ENCODE data around the gene THBS2.
"Not testable (repeated sequence)": the region's sequence is repeated elsewhere in the genome, so short reads cannot be mapped to it uniquely, and the experiment has no call there.

The THBS2 gene

DNA sequence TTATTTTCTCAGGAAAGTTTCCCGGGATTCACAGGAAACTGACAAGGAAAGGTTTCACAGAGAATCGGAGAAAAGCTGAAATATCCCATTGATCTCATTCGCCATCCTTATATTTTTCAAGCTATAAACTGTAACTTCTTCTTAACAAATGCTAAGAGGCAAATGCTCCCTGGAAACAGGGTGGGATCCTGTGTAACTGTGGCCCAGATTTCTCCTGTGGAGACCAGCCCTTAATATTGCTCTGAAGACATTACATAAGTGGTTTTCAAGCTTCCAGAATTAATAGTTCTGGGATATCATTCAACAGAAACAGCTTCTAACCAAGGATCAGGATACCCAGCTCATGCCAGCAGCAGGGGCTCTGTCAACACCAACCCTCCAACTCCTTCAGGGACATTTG lies 69.2 kb downstream of the THBS2 start:
- DNase-seq (ENCODE audit: low read depth in 3 of 3): no peak

DNA sequence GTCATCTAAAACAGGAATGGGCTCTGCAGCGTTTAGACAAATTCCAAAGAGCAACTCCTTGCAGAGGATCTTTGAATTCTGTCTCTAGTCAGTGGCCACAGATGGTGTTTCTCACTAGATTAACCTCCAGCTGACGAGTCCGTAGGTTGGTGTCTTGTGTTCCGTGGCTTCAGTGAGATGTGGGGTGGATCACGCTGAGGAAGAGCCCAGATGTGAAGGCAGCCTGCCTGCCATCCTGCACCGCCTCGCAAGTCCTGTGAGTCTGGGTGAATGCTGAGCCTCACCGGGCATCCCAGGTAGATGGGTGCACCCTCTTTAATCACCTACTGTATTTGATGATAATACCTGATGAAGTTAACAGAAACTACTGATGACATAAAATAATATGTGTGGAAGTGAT lies 70.4 kb downstream of the THBS2 start:
- no peak for DNase-seq (ENCODE audit: low read depth in 3 of 3)

DNA sequence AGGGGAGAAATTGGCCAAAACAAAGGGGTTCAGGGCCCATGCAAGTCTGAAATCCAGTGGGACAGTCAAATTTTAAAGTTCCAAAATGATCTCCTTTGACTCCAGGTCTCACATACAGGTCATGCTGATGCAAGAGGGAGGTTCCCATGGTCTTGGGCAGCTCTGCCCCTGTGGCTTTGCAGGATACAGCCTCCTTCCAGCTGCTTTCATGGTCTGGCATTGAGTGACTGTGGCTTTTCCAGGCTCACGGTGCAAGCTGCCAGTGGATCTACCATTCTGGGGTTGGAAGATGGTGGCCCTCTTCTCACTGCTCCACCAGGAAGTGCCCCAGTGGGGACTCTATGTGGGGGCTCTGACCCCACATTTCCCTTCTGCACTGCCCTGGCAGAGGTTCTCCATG lies 73.8 kb downstream of the THBS2 start:
- not testable (repeated sequence) for DNase-seq (ENCODE audit: low read depth in 3 of 3)

GRCh38 chr6:169177516-169178166 lies 76.0 kb downstream of the THBS2 start:
- no peak for DNase-seq (ENCODE audit: low read depth in 3 of 3)

- DNase-seq (ENCODE audit: low read depth in 3 of 3): no peak
Observed at GRCh38 chr6:169176361-169176991, 77.2 kb downstream of the THBS2 start.

GRCh38 chr6:169175360-169175887 lies 78.2 kb downstream of the THBS2 start:
- no peak for DNase-seq (ENCODE audit: low read depth in 3 of 3)

DNA sequence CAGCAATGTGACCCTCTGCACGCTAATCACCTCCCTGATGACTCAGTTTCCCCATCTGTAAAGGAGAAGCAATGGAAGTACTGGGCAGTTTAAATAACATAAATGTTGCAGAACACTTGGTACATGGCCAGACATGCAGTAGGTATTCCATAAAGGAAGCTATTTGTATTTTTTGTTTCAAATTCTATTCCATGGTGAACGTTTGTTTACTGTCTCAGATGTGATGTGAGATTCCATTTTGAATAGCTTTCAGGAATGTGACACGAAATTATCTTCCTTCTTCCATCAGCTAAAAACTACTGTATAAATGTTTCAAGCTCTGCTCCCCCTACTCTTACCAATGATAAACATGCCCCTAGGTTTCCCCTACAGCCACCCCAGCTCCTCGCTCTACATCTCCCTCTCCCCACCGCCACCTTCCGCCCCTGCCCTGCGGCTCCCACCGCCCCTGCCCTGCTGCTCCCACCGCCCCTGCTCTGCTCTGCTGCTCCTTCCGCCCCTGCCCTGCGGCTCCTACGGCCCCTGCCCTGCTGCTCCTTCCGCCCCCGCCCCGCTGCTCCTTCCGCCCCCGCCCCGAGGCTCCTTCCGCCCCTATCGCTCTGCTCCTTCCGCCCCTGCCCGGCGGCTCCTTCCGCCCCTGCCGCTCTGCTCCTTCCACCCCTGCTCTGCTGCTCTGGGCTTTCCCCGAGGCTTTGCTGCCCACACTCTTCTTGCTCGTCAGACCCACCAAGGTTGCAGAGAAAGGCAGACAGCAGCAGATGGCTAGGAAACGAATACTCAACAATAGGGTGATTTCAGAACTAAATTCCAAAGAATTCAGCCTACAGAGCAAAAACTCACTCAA lies 78.9 kb downstream of the THBS2 start:
- no peak for DNase-seq (ENCODE audit: low read depth in 3 of 3)

DNA sequence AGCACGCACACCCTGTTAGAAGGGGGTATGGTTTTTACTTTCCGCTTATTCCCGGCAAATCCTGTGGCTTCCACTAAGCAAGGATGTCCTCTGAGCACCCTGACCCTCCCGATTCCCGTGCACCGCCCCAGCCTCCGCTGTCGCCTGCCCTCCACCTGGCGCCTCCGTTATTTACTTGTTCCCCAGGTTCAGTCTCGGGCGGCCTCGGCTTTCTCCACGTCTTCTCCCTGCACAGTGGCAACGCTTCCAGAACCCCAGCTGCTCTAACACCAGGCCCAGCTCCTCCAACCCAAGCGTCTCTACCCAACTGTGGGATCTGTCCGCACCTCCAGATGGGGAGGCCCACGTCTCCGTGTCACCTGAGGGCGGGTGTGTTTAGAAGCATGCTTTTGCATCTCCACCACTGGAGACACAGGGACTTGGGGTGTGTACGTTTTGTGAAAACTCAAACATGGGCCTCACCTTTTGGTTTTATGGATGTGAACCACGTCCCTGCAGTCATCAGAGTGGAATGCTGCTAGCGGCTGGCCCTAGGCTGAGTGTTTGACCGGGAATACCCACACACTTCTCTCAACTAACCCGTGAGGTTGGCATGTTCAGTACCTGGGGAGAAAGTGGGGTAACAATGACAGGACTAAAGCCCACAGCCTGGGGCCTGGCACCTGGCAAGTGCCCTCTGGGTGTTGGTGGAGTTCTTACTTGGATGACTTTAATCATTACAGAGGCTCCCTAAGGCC lies 79.9 kb downstream of the THBS2 start:
- no peak for DNase-seq (ENCODE audit: low read depth in 3 of 3)

DNA sequence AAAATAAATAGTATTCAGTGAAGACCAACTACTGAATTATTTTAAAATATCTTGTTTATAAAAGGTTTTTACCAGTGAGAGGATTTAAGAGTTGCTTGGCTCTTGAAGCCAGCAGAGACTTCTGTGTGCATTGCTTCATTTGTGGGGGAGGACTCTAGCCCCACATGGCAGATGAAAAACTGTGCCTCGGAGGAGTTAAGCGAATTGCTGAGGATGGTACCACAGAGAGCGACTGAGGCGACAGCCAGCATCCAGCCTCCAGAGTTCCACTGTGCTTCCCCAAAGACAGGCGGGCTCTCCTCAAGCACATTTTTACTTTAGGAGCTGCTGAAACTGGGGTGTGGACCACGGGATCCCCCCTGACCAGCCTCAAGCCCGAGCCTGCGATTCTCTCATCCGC lies 80.7 kb downstream of the THBS2 start:
- DNase-seq (ENCODE audit: low read depth in 3 of 3): no peak

- DNase-seq (ENCODE audit: low read depth in 3 of 3): no peak
Observed at GRCh38 chr6:169172456-169172855, 81.2 kb downstream of the THBS2 start.

DNA sequence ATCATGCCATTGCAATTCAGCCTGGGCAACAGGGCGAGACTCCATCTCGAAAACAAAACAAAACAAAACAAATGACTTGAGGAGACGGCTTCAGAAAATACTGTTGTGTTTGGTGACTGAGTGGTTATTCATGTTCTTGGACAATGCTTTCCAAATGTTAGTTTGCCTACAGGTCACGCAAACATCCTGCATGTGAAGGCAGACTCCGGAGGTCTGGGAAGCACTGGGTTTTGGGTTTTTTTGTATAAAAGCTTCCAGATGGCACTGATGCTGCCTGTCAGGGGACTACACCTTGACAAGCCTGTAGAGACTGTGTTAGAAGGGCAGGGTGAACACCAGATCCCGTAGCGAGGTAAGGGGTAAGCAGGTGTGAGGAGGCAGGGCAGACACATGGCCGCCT lies 81.7 kb downstream of the THBS2 start:
- DNase-seq (ENCODE audit: low read depth in 3 of 3): no peak

DNA sequence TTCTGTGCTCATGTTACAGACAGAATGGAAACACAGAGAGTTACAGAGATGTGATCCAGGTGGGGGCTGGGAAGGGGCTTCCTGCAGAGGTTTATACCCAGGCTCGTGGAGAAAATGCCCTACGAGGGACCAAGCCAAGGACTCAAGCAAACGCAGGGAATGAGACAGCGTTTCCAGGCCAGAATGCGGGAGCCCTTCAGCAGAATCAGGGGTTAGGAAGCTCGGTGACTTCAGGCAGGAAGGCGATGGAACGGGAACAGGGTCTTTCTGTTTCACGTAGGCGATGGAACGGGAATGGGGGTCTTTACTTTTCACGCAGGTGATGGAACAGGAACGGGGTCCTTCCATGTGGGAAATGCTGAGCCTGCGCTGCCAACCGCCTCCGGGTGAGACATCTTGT lies 82.6 kb downstream of the THBS2 start:
- no peak for DNase-seq (ENCODE audit: low read depth in 3 of 3)

DNA sequence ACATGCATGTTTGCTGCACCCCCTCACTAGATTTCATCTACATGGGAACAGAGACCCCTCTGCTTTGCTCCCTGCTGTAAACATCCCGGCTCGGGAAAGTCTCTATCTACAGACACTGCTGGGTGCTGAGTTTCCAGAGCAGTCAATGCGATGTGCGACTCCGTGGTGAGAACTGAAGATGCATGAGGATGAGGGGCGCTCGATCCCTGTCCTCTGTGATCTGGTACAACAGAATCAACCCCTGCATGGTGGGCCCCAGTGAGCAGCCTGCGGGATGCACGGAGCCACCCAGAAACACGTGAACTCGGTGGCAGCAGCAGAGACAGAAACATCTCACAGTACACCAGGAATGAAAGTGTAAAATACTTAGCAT lies 83.1 kb downstream of the THBS2 start:
- no peak for DNase-seq (ENCODE audit: low read depth in 3 of 3)

GRCh38 chr6:169169941-169170582 lies 83.6 kb downstream of the THBS2 start:
- DNase-seq (ENCODE audit: low read depth in 3 of 3): no peak

GRCh38 chr6:169169375-169169774 lies 84.3 kb downstream of the THBS2 start:
- no peak for DNase-seq (ENCODE audit: low read depth in 3 of 3)

GRCh38 chr6:169168706-169169105 lies 84.9 kb downstream of the THBS2 start:
- no peak for DNase-seq (ENCODE audit: low read depth in 3 of 3)

DNA sequence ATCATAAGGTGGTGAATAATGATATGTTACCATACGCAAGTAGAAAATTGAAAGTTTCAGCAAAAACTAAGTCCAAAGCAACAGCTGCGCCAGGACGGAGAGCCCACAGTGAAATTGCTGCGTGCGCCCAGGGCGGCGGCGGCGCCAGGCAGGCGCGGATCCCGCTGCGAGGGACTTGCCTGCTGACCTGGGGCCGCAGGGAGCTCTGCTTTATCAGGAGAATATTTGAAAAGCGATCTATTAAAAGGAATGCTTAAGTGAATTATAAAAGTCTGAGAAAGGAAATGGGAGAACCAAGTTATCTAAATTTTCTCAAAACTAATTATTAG lies 85.4 kb downstream of the THBS2 start:
- DNase-seq (ENCODE audit: low read depth in 3 of 3): no peak

- no peak for DNase-seq (ENCODE audit: low read depth in 3 of 3)
Observed at GRCh38 chr6:169167581-169168301, 85.9 kb downstream of the THBS2 start.

DNA sequence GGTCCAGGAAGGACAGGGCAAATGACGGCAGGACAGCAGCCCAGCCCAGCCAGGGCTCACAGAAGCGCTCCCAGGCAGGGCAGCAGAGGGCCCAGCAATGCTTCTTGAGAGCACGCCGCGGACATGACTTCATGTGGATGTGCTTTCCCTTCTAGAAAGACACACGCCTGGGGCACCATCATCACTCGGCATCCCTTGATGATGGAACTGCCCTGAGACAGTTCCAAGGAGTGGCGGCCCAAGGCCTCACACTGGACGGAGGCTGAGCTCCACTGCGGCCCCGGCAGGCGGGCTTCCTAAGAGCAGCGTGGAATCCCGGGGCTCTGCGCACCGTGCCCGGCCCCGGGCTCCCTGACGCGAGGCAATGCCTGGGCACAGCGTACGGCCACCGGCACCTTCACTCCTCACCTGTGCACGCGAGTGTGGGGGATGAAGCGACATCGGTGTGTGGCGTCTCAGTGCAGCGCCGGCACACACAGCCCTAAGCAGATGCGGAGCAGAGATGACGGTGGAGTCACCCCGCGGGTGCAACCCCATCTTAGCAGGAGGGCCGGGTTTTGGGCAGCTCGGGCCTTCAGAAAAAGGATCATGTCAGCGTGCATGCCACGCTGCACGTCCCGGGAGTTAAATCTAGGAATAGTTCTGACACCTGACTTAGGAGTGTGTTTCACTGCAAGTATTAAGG lies 86.6 kb downstream of the THBS2 start:
- DNase-seq (ENCODE audit: low read depth in 3 of 3): no peak

Measured in stimulated activated CD4-positive, alpha-beta T cell treated with anti-CD3 and anti-CD28 coated beads, TNF-alpha, amount 100 ng/mL, for 48 hours (primary cell).